Retinal pigment epithelial cell (primary cell): ENCODE results near the gene UROC1.

ENCODE experiments used
- DNase-seq: peaks from one replicate; pipeline ENCODE4 v3.0.0-alpha.2; 2010; ENCODE audit warnings: low read depth
- H3K4me3 ChIP-seq: 2 replicates; pipeline ENCODE4 v1.5.1; 2011; ENCODE audit warnings: mild to moderate bottlenecking, low read length, control low read depth, moderate library complexity
- CTCF ChIP-seq: conservative IDR thresholded peaks from 2 replicates; pipeline ENCODE4 v1.5.1; 2011; ENCODE audit warnings: low read depth, low read length, control low read depth, inconsistent platforms

The UROC1 gene

GRCh38 chr3:126441256-126441880 is 76.2 kb downstream of the UROC1 start:
- H3K4me3 ChIP-seq: no peak overlapping the region
- TF ChIP-seq CTCF: no peak
- DNase-seq: no peak

GRCh38 chr3:126440709-126440995 is 76.9 kb downstream of the UROC1 start:
- TF ChIP-seq CTCF: no peak
- no peak for DNase-seq

GRCh38 chr3:126439968-126440708 is 77.4 kb downstream of the UROC1 start:
- no peak for DNase-seq
- no peak for TF ChIP-seq CTCF

More at GRCh38 chr3:126440709-126440995, 76.9 kb downstream of the UROC1 start:
- no peak overlapping the region for H3K4me3 ChIP-seq

DNA sequence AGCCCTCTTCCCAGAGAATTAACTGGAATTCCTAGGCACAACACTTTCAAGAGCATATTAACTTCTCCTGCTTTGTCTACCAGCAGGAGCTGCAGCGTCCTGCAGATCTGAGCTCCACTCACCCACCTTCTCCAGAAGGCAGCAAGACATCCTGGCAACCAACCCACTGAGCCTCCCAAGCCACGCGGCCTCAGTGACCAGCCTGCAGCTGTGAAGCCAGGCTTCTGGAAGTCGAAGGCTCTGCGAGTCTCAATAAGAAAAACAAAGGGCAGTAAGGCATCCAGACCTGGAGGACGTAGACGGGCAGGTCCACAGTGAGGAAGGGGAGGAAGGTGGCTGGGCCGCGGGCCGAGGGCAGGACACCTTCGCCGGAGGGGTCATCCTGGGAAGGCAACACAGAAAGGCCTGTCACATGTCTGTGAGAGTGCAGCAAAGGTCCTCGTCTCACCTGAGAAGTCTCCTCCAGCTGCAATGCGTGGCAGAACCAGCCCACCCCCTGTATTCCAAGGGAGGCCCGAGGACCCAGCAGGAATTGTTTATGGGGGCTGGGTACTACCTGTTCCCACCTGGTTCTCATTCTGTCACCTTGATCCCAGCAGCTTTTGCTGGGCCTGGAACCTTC is 78.1 kb downstream of the UROC1 start:
- DNase-seq: no peak

More at GRCh38 chr3:126439968-126440708, 77.4 kb downstream of the UROC1 start:
- H3K4me3 ChIP-seq: no peak overlapping the region

DNA sequence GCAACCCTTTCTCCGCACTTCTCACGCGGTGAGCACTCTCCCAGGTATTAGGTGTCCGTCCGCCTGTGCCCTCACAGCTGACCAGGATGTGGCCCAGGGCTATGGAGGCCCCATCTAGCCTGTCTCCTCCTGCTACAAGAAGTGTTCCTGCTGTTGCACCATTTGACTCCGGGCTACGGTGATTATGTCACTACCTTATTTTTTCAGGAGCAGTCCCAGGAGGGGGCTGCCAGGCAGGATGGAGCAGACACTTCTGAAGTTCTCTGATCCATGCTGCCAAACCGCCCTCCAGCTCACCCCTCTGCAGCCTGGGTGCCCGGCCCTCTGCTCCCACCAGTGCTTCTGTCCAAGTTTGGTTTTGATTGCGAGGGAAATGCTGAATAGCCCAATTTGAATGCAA is 78.8 kb downstream of the UROC1 start:
- no peak for DNase-seq
- H3K4me3 ChIP-seq: no peak overlapping the region
- no peak for TF ChIP-seq CTCF

More for the DNA sequence above, 78.1 kb downstream of the UROC1 start:
- H3K4me3 ChIP-seq: no peak overlapping the region
- no peak for TF ChIP-seq CTCF

GRCh38 chr3:126438186-126438585 is 79.4 kb downstream of the UROC1 start:
- H3K4me3 ChIP-seq: no peak overlapping the region
- no peak for TF ChIP-seq CTCF
- DNase-seq: no peak
